HepG2 (cell line): ENCODE data around the gene DCUN1D4. TPM values are rescaled to one million over a fixed set of nuclear protein-coding genes. Genes with fewer than 3 reads are reported as not detected.

Experiments
- ATAC-seq: fragments of 200-7000 bp; cut with Tn5 transposase; 3 replicates; pipeline ENCODE4 v1.9.1; 2020; ENCODE audit warnings: mild to moderate bottlenecking, moderate library complexity
- BruUV-seq: library from RNA; stranded (reverse); fragments of 400-500 nt; replicated peaks from 2 replicates; lab custom pipeline; 2021; lab: Mats Ljungman, UMichigan
- CTCF ChIA-PET: fragments of 300-600 bp; formaldehyde crosslinking; extraction: SDS; loops from one replicate; lab custom pipeline; 2021; ENCODE audit warnings: low total read pairs, inconsistent platforms, low intra/inter-chr PET ratio; lab: Yijun Ruan, JAX
- POLR2A ChIA-PET: fragments of 350-600 bp; sonication (Branson Sonifier 250); formaldehyde crosslinking; loops from one replicate; lab custom pipeline; 2020; ENCODE audit warnings: antibody characterized with exemption, inconsistent platforms; lab: Yijun Ruan, JAX
- DNase-seq: peaks from one replicate; pipeline ENCODE4 v3.0.0-alpha.2; 2015; ENCODE audit warnings: low spot score
- FAIRE-seq: peaks from 3 replicates; lab custom pipeline; 2011; peaks lifted over from hg19 to GRCh38; lab: Jason Lieb, UNC
- H2AFZ ChIP-seq: one replicate; pipeline ENCODE4 v1.6.1; 2011; ENCODE audit warnings: low read length, inconsistent platforms
- H3K27ac ChIP-seq: fragments of 300-600 bp; 3 replicates; pipeline ENCODE4 v1.8.0; 2011; ENCODE audit warnings: mixed run types, mild to moderate bottlenecking, mixed read lengths, low read length, inconsistent platforms; ENCODE audit not compliant: insufficient read depth; ENCODE audit errors: extremely low read length
- H3K27me3 ChIP-seq, 2 experiments: fragments of 200-600 bp in 1 of 2; 2 replicates in 1 of 2; 3 replicates in 1 of 2; pipeline versions ENCODE4 v1.6.0 to v1.8.0; 2011; ENCODE audit warnings: low read length in 2 of 2, mild to moderate bottlenecking in 2 of 2, moderate library complexity in 2 of 2, inconsistent platforms in 1 of 2; ENCODE audit not compliant: insufficient read depth in 2 of 2, control insufficient read depth in 1 of 2
- H3K36me3 ChIP-seq, 2 experiments: fragments of 200-600 bp in 1 of 2; replicated peaks in 1 of 2; 2 replicates in 1 of 2; 3 replicates in 1 of 2; pipeline versions ENCODE4 v1.5.1 to v1.8.0; 2011; ENCODE audit warnings: low read length in 2 of 2, inconsistent platforms in 1 of 2; ENCODE audit not compliant: insufficient read depth in 2 of 2, control insufficient read depth in 1 of 2
- H3K4me1 ChIP-seq: 2 replicates; pipeline ENCODE4 v1.5.1; 2012; ENCODE audit warnings: low read length, inconsistent platforms; ENCODE audit not compliant: insufficient read depth
- H3K4me2 ChIP-seq: 2 replicates; pipeline ENCODE4 v1.6.0; 2011; ENCODE audit warnings: low read depth, low read length, inconsistent platforms
- H3K4me3 ChIP-seq, 3 experiments: fragments of 200-600 bp in 1 of 3; sonication (generic), shearing (Covaris generic) in 1 of 3; replicated peaks in 1 of 3; 2 replicates each; pipeline ENCODE4 v1.5.1; 2011 to 2016; ENCODE audit warnings: low read length in 3 of 3, inconsistent platforms in 2 of 3, low read depth in 2 of 3, mild to moderate bottlenecking in 2 of 3, control low read depth in 1 of 3, mixed read lengths in 1 of 3; ENCODE audit not compliant: insufficient read depth in 1 of 3
- H3K79me2 ChIP-seq: one replicate; pipeline ENCODE4 v1.6.1; 2011; ENCODE audit warnings: low read length, inconsistent platforms; ENCODE audit not compliant: insufficient read depth
- H3K9ac ChIP-seq: 2 replicates; pipeline ENCODE4 v1.6.0; 2011; ENCODE audit warnings: mild to moderate bottlenecking, low read depth, low read length, inconsistent platforms; ENCODE audit not compliant: insufficient read depth
- H3K9me3 ChIP-seq: 2 replicates; pipeline ENCODE4 v1.5.1; 2012; ENCODE audit warnings: mild to moderate bottlenecking, low read length
- H4K20me1 ChIP-seq: 2 replicates; pipeline ENCODE4 v1.6.0; 2011; ENCODE audit warnings: inconsistent platforms, mild to moderate bottlenecking, low read length, moderate library complexity; ENCODE audit not compliant: insufficient read depth
- PAWR ChIP-seq: sonication (generic); formaldehyde crosslinking; IDR thresholded peaks from 2 replicates; pipeline ENCODE4 v1.4.0; 2020; ENCODE audit warnings: missing genetic modification reagents, mild to moderate bottlenecking, borderline replicate concordance
- RAD51 ChIP-seq: fragments of 450-650 bp; IDR thresholded peaks from 2 replicates; pipeline ENCODE4 v1.6.1; 2016; ENCODE audit warnings: borderline replicate concordance
- SP4 ChIP-seq: sonication (generic); formaldehyde crosslinking; IDR thresholded peaks from 2 replicates; pipeline ENCODE4 v1.8.1; 2023; ENCODE audit warnings: mild to moderate bottlenecking, missing genetic modification reagents
- ZEB1 ChIP-seq: IDR thresholded peaks from 2 replicates; pipeline ENCODE4 v1.6.1; 2012; ENCODE audit warnings: mild to moderate bottlenecking, low read depth, inconsistent platforms; ENCODE audit not compliant: insufficient replicate concordance
- ZNF20 ChIP-seq: sonication (generic); formaldehyde crosslinking; IDR thresholded peaks from 2 replicates; pipeline ENCODE4 v1.4.0; 2020; ENCODE audit warnings: mild to moderate bottlenecking, moderate library complexity, missing genetic modification reagents
- in situ Hi-C: cut with HindIII; loops from 2 replicates; pipeline ENCODE4 v1.10.0; 2017; ENCODE audit warnings: low pct_unique_long_range_greater_than_20kb; ENCODE audit not compliant: extremely low pct_ligation_motif_present
- intact Hi-C: fragments of 100-400 bp; cut with micrococcal nuclease; formaldehyde crosslinking; loops from one replicate; pipeline ENCODE4 v1.10.0; 2022; ENCODE audit not compliant: unreplicated experiment
- polyA plus RNA-seq, 8 experiments: library from polyadenylated mRNA; depleted of rRNA in 3 of 8; stranded (reverse) in 7 of 8; unstranded in 1 of 8; fragments of >200 nt; fragmentation: Illumina TruSeq in 4 of 8; extraction: Trizol in 4 of 8; gene quantifications; 2 replicates each; pipeline versions ENCODE4 v1.2.1 to v1.2.3, GENCODE V29; 2011 to 2016; ENCODE audit warnings: low read depth in 4 of 8, missing spikeins in 1 of 8, mixed read lengths in 1 of 8; ENCODE audit not compliant: insufficient read depth in 1 of 8
- total RNA-seq, 5 experiments: library from RNA; depleted of rRNA; stranded (reverse); fragments of >200 nt; fragmentation: Illumina TruSeq; extraction: Trizol; gene quantifications; 2 replicates each; pipeline ENCODE4 v1.2.3, GENCODE V29; 2016; ENCODE audit warnings: low read depth in 1 of 5
- TF ChIP-seq, protein P1 (sequence below): sonication (generic); formaldehyde crosslinking; IDR thresholded peaks from 2 replicates; pipeline ENCODE4 v1.8.1; 2023; ENCODE audit warnings: mild to moderate bottlenecking, inconsistent platforms, moderate library complexity, missing genetic modification reagents, borderline replicate concordance
- TF ChIP-seq, protein P2 (sequence below): sonication (generic); formaldehyde crosslinking; IDR thresholded peaks from 2 replicates; pipeline ENCODE4 v1.4.0; 2020; ENCODE audit warnings: missing genetic modification reagents
- TF ChIP-seq, protein P3 (sequence below): sonication (generic); formaldehyde crosslinking; IDR thresholded peaks from 2 replicates; pipeline ENCODE4 v1.9.0; 2021; ENCODE audit warnings: mild to moderate bottlenecking, missing genetic modification reagents
- TF ChIP-seq, protein P4 (sequence below), 2 experiments: sonication (generic) in 1 of 2; formaldehyde crosslinking in 1 of 2; IDR thresholded peaks; 2 replicates each; pipeline versions ENCODE4 v1.4.0 to v1.6.1; 2018 to 2020; ENCODE audit warnings: missing genetic modification reagents in 2 of 2, borderline replicate concordance in 1 of 2, low read depth in 1 of 2, mild to moderate bottlenecking in 1 of 2, missing biosample characterization in 1 of 2

The DCUN1D4 gene
- total and polyA plus RNA-seq, 2 of the 13 experiments (the other 11 are each of a cell fraction or from before 2014, with no cell fraction given): 27.9 to 44.4 TPM

DNA sequence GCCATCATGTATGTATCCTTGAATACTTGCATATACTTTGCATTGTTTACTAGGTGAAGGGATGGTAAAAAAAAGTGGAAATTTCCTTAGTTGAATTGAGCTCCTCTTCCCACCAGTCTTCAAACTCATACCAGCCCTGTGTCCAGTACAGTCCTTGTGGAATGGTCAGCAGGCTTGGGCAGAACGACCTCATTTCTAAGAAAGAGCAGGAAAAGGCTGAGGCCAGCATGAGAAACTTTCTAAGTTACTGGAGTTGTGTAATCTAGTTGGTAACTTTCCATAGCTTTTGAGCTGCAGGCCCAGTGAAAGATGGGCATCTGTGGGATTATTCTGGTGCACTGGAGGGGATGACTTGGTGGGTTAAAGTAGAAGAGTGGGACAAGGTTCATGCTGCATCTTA is 87.6 kb downstream of the DCUN1D4 start (continued):
- TF ChIP-seq, protein P1, sequence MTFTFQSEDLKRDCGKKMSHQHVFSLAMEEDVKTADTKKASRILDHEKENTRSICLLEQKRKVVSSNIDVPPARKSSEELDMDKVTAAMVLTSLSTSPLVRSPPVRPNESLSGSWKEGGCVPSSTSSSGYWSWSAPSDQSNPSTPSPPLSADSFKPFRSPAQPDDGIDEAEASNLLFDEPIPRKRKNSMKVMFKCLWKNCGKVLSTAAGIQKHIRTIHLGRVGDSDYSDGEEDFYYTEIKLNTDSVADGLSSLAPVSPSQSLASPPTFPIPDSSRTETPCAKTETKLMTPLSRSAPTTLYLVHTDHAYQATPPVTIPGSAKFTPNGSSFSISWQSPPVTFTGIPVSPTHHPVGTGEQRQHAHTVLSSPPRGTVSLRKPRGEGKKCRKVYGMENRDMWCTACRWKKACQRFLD (CRISPR knock-in tag): no peak
- TF ChIP-seq, protein P2, sequence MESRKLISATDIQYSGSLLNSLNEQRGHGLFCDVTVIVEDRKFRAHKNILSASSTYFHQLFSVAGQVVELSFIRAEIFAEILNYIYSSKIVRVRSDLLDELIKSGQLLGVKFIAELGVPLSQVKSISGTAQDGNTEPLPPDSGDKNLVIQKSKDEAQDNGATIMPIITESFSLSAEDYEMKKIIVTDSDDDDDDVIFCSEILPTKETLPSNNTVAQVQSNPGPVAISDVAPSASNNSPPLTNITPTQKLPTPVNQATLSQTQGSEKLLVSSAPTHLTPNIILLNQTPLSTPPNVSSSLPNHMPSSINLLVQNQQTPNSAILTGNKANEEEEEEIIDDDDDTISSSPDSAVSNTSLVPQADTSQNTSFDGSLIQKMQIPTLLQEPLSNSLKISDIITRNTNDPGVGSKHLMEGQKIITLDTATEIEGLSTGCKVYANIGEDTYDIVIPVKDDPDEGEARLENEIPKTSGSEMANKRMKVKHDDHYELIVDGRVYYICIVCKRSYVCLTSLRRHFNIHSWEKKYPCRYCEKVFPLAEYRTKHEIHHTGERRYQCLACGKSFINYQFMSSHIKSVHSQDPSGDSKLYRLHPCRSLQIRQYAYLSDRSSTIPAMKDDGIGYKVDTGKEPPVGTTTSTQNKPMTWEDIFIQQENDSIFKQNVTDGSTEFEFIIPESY (CRISPR knock-in tag): no peak
- no peak for TF ChIP-seq ZEB1

- intact Hi-C loops: no loop called here
- BruUV-seq: no TSS peak
- TF ChIP-seq SP4 (CRISPR knock-in tag): no peak
- TF ChIP-seq, protein P3, sequence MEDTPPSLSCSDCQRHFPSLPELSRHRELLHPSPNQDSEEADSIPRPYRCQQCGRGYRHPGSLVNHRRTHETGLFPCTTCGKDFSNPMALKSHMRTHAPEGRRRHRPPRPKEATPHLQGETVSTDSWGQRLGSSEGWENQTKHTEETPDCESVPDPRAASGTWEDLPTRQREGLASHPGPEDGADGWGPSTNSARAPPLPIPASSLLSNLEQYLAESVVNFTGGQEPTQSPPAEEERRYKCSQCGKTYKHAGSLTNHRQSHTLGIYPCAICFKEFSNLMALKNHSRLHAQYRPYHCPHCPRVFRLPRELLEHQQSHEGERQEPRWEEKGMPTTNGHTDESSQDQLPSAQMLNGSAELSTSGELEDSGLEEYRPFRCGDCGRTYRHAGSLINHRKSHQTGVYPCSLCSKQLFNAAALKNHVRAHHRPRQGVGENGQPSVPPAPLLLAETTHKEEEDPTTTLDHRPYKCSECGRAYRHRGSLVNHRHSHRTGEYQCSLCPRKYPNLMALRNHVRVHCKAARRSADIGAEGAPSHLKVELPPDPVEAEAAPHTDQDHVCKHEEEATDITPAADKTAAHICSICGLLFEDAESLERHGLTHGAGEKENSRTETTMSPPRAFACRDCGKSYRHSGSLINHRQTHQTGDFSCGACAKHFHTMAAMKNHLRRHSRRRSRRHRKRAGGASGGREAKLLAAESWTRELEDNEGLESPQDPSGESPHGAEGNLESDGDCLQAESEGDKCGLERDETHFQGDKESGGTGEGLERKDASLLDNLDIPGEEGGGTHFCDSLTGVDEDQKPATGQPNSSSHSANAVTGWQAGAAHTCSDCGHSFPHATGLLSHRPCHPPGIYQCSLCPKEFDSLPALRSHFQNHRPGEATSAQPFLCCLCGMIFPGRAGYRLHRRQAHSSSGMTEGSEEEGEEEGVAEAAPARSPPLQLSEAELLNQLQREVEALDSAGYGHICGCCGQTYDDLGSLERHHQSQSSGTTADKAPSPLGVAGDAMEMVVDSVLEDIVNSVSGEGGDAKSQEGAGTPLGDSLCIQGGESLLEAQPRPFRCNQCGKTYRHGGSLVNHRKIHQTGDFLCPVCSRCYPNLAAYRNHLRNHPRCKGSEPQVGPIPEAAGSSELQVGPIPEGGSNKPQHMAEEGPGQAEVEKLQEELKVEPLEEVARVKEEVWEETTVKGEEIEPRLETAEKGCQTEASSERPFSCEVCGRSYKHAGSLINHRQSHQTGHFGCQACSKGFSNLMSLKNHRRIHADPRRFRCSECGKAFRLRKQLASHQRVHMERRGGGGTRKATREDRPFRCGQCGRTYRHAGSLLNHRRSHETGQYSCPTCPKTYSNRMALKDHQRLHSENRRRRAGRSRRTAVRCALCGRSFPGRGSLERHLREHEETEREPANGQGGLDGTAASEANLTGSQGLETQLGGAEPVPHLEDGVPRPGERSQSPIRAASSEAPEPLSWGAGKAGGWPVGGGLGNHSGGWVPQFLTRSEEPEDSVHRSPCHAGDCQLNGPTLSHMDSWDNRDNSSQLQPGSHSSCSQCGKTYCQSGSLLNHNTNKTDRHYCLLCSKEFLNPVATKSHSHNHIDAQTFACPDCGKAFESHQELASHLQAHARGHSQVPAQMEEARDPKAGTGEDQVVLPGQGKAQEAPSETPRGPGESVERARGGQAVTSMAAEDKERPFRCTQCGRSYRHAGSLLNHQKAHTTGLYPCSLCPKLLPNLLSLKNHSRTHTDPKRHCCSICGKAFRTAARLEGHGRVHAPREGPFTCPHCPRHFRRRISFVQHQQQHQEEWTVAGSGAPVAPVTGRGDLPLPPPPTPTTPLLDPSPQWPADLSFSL (CRISPR knock-in tag): no peak
- TF ChIP-seq PAWR (CRISPR knock-in tag): no peak
- no peak for TF ChIP-seq RAD51
- no peak for TF ChIP-seq ZNF20 (CRISPR knock-in tag)
- TF ChIP-seq, protein P4, sequence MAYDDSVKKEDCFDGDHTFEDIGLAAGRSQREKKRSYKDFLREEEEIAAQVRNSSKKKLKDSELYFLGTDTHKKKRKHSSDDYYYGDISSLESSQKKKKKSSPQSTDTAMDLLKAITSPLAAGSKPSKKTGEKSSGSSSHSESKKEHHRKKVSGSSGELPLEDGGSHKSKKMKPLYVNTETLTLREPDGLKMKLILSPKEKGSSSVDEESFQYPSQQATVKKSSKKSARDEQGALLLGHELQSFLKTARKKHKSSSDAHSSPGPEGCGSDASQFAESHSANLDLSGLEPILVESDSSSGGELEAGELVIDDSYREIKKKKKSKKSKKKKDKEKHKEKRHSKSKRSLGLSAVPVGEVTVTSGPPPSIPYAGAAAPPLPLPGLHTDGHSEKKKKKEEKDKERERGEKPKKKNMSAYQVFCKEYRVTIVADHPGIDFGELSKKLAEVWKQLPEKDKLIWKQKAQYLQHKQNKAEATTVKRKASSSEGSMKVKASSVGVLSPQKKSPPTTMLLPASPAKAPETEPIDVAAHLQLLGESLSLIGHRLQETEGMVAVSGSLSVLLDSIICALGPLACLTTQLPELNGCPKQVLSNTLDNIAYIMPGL (CRISPR knock-in tag; IDR thresholded peaks at IDR 0.05; ENCODE audit: borderline replicate concordance in 1 of 2, low read depth in 1 of 2): no peak
Observed at GRCh38 chr4:51931461-51931860, 88.5 kb downstream of the DCUN1D4 start.

More at GRCh38 chr4:51931461-51931860, 88.5 kb downstream of the DCUN1D4 start:
- no peak overlapping the region for H3K27ac ChIP-seq
- H3K4me3 ChIP-seq: no peak overlapping the region
- no peak for FAIRE-seq
- ChIA-PET POLR2A (no interaction called here), CTCF (no interaction called here)
- H4K20me1 ChIP-seq: no peaks in the 10 kb centered on the region
- H2AFZ ChIP-seq: no peak overlapping the region
- in situ Hi-C loops: no loop called here
- H3K9me3 ChIP-seq: no peaks in the 10 kb centered on the region
- no peak overlapping the region for H3K4me2 ChIP-seq
- no peak for ATAC-seq
- H3K4me1 ChIP-seq: no peaks in the 10 kb centered on the region
- no peak overlapping the region for H3K9ac ChIP-seq
- H3K36me3 ChIP-seq: no peaks in the 10 kb centered on the region
- DNase-seq: no peak
- no peaks in the 10 kb centered on the region for H3K79me2 ChIP-seq
- no peaks in the 10 kb centered on the region for H3K27me3 ChIP-seq
